GM21390 (cell line): ENCODE data around the gene SYT15.
"Not testable (repeated sequence)": the region's sequence is repeated elsewhere in the genome, so short reads cannot be mapped to it uniquely, and the experiment has no call there.

Experiments used
- ATAC-seq: cut with Tn5 transposase; IDR thresholded peaks from one replicate; pipeline ENCODE4 v1.9.1; 2021; ENCODE audit not compliant: unreplicated experiment

Gene SYT15

DNA sequence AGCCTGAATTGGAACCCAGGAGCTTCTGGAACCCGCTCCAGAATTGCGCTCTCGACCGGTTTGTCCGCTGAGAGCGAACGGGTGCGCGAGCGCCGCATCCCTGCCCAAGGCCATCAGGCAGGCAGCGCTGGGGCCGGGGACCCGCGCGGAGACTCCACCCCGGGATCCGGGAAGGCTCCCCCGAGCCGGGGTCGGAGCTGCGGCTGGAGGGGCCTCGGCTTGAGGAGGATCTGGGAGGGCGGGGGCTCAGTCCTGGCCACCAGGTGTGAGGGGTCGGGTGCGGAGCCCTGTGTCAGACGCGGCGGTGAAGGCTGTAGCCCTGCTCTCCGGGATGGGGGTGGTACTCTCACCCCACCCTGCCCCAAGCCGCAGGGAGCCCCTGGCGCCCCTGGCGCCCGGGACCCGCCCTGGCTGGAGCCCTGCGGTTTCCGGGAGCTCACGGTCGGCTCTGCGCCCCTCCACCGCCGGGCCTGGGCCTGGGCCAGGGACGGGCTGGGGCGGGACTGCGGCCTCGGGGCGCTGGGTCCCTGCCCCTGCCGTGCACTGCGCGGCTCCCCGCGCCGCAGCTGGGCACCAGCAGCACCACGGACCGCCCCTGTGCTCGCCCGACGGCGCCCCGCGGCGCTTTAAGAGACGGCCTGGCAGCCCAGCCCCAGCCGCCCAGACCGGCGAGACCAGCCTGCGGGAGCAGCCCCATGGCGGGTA lies at the start of gene SYT15:
SYT15 (plus strand) TSS at position 655 of the 705 bp plus-strand sequence; CDS start at position 696, 41 bp downstream.
- ATAC-seq: not testable (repeated sequence)

DNA sequence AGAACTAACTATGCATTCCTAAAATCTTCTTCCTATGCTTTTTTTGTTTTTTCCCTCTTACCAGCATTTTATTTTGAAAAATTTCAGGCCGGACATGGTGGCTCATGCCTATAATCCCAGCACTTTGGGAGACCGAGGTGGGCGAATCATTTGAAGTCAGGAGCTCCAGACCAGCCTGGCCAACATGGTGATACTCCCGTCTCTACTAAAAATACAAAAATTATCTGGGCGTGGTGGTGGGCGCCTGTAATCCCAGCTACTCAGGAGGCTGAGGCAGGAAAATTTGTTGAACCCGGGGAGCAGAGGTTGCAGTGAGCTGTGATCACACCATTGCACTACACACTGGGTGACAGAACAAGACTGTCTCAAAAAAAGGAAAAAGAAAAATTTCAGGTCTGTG lies 49.2 kb upstream of the SYT15 start:
- ATAC-seq: not testable (repeated sequence)

DNA sequence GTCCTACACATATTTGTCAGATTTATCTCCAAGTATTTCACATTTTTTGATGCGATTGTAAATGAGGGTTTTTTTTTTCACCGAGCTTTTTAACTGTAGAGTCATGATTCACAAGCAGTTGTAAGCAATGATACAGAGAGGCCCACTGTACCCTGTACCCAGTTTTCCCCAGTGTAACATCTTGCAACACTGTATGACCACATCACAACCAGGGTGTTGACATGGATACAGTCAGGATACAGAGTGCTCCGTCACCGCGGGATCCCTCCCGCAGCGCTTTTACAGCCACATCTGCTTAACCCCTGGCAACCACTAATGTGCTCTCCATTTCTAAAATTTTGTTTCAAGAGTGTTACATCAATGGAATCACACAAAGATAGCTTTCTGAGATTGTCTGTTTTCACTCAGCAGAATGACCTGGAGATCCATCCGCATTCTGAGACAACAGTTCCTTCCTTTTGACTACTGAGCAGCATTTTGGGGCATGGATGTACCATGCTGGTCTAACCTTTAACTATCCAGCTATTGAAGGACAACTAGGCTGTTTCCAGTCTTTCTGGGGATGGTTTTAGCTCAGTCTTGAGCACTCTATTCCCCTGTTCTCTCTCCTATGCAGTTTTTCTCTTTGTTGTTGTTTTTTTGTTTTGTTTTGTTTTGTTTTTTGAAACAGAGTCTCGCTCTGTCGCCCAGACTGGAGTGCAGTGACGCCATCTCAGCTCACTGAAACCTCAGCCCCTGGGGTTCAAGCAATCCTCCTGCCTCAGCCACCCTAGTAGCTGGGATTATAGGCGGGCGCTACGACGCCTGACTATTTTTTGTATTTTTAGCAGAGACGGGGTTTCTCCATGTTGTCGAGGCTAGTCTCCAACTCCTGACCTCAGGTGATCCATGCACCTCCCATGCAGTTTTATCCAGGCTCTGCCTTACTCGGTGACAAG lies 48.4 kb upstream of the SYT15 start:
- no peak for ATAC-seq

DNA sequence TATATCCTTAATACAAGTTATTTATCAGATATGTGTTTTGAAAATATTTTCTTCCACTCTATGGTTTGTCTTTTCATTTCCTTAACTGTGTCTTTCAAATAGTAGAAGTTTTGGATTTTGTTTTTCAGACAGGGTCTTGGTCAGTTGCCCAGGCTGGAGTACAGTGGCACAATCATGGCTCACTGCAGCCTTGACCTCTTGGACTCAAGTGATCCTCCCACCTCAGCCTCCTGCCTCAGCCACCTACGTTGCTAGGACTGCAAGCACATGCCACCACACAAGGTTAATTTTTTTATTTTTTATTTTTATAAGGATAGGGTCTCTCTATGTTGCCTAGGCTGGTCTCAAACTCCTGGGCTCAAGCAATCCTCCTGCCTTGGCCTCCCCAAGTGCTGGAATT lies 46.7 kb upstream of the SYT15 start:
- ATAC-seq: not testable (repeated sequence)

DNA sequence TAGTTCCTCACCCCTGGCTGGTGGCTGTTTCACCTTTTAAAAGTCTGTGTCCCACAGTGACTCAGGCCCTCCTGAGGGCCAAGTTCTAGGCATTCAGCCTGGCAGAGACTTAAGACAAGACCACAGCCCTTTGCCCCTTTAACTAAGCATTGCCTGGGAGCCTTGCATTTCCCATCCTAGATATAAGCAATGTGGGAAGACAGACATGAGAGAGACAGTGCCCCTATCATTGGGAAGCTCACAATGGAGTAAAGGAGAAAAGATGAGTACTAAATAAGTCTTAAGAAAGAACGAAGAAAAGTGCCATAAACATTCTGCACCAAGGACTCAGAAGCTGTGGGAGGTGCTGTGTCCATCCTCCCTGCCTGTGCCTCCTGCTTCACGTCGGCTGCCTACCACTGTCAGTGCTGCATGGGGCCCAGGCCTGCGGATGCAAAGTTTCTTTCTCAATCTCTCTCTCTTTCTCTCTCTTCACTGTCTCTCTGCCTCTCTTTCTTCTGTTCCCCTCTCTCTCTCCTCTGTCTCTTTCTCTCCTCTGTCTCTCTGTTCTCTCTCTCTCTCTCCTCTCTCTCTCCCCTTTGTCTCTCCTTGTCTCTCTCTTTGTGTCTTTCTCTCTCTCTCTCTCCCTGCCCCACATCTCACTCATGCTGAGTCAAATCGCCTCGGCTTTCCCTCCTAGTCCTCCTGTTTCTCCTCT lies 44.0 kb upstream of the SYT15 start:
- no peak for ATAC-seq

DNA sequence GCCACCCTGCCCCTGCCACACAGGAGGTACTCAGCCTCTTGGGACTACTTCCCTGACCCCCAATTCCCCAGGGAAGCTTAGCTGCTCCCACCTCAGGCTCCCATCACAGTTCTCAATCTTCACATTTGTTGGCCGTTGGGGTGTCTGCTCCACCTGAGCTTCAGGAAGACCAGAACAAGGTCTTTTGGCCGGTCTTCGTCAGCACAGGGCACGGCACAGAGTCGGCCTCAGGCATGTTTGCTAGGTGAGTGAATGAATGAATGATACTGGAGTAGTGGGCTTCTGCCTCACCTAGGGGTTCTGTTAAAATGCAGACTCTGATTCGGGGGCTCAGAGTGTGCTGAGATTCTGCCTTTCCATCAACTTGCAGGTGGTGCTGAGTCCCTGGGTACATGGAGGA lies 42.8 kb upstream of the SYT15 start:
- ATAC-seq: no peak

DNA sequence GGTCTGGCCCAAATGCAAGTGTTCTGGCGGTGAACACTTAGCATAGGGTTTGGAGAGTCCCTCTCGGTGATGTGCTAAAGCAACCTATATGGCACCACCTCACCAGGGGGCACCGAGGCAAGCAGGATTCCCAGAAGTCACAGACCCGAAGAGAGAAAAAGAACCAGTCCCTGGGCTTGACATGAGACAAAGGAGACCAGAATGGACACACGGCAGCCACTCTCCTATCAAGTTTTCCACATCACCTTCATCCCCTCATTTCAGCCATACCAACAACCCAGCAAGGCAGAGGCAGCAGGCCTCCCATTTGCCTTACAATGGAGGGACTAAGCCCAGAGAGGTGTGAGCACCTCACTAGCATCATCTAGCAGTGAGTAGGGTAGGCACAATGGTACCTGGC lies 42.1 kb upstream of the SYT15 start:
- ATAC-seq: no peak

DNA sequence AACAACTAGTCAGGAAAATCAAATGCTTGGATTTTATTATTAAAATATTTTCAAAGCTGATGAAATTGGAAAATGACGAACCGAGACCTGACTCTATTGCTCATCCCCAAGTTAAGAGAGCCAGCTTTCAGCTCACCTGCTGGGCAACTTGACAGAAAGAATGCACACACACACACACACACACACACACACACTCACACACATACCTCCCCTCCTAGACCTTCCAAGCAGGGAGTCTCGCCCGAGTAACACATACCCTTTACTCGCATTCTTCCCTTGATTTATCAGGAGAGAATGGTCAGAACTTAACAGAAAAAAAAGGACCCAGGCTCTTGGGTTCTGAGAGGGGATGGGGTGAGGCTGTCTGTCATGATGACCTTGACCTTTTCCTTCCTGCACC lies 41.6 kb upstream of the SYT15 start:
- ATAC-seq: no peak

DNA sequence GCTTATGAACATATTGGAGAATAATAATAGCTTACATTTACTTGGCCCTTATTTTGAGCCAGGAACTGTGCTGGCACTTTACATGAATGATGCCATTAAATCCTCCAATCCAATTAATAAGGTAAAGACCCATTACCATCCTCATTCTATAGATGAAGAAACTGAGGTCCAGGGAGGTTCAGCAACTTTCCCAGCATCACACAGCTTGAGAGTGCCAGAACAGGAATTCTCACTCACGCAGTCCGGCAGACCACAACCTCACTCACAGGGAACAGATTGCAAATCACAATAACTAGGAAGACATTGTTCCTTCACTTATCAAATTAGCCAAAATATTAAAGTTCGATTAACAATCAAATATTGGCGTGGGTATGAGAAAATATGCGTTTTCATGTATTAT lies 40.8 kb upstream of the SYT15 start:
- ATAC-seq: no peak

DNA sequence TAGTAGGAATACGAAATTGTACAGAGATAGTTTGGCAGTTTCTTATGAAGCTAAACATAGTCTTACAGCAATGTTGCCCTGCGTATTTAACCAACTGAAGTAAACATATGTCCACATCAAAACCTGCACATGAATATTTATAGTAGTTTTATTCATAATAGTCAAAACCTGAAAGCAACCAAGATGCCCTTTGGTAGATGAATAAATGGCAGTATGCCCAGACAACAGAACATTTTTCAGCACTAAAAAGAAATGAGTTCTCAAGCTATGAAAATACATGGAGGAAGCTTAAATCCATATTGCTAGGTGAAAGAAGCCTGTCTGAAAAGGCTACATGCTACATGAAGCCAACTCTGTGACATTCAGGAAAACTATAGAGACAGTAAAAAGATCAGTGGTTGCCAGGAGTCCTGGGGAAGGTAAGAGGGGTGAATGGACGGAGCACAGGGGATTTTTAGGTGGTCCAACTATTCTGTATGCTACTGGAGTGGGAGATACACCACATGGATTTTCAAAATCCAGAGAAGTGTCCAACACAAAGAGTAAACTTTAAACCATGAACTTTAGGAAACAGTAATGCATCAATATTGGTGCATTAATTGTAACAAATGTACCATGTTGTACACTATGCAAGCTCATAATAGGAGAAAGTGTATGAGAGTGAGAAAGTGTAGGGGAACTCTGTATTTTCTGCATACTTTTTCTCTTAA lies 40.1 kb upstream of the SYT15 start:
- no peak for ATAC-seq

DNA sequence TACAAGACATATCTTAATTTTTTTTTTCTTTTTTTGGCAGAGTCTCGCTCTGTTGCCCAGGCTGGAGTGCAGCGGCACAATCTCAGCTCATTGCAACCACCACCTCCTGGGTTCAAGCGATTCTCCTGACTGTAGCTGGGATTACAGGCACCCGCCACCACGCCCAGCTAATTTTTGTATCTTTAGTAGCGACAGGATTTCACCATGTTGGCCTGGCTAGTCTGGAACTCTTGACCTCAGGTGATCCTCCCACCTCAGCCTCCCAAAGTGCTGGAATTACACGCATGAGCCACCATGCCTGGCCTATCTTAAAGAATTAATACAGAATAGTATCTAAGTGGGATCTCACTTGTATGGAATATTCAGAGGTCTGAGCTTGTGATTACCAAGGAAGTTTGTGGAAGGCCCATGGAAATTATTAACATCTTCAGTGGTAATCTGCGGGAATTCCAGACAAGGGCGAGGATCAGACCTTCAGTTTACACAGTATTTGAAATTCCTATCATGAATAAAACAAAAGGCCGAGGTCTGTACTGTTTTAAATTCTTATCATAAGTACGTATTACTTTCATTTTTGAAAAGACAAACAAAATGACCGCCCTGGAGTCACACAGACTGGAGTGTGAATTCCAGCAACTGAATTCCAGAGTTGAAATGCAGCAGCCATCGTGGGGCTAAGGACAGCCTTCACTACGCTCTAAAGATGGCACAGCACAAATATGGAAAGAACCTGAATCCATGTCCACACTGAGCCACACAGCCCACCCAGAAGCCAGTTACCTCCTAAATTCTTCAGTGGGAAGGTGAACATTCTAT lies 39.1 kb upstream of the SYT15 start:
- no peak for ATAC-seq

DNA sequence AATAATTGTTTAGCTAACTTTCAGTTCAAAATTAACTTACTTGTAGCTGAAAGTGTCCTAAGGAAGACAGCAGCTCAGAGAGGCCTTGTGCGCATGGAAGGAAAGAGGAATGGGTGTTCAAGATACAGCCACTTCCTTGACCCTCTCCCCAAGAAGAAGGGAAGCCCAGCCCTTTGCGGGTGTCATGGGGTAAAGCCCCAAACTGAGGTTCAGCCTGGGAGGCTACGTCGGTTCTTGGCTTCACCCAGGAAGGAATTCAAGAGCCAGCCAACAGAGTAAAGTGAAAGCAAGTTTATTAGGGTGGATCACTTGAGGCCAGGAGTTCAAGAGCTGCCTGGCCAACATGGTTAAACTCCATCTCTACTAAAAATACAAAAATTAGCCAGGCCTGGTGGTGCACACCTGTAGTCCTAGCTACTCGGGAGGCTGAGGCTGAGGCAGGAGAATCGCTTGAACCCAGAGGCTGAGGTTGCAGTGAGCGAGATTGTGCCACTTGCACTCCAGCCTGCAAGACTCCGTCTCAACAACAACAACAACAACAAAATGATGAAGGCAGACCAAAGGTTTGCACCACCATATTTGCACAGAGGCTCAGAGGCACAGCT lies 38.4 kb upstream of the SYT15 start:
- no peak for ATAC-seq

DNA sequence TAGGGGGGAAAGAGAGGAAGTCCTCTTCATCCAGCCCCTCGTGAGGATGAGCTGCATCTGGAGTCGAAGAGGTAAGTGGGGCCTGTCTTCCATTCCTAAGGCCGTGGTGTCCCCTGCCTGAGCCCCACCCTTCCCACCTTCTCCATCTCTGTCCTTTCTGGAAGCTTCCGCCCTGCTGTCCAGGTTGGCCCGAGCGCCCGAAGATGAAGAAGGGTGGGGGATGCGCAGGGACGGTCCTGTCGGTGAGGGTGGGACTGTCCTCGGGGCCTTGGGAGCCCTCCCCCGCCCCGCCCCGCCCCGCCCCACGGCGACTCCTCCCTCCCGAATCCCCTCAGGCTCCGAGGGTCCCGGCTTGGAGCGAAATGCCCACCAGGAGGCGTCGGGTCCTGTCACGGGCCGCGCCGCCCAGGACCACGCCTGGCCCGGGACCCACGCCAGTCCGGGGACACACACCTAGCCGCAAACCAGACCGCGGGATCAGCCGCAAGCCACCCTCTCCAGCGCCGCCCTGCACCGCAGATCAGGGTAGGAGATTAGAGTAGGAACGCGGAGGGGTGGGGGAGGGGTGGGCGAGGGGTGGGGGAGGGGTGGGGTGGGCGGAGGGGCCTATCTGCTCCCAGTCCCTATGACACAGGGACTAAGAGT lies 37.8 kb upstream of the SYT15 start:
- no peak for ATAC-seq

DNA sequence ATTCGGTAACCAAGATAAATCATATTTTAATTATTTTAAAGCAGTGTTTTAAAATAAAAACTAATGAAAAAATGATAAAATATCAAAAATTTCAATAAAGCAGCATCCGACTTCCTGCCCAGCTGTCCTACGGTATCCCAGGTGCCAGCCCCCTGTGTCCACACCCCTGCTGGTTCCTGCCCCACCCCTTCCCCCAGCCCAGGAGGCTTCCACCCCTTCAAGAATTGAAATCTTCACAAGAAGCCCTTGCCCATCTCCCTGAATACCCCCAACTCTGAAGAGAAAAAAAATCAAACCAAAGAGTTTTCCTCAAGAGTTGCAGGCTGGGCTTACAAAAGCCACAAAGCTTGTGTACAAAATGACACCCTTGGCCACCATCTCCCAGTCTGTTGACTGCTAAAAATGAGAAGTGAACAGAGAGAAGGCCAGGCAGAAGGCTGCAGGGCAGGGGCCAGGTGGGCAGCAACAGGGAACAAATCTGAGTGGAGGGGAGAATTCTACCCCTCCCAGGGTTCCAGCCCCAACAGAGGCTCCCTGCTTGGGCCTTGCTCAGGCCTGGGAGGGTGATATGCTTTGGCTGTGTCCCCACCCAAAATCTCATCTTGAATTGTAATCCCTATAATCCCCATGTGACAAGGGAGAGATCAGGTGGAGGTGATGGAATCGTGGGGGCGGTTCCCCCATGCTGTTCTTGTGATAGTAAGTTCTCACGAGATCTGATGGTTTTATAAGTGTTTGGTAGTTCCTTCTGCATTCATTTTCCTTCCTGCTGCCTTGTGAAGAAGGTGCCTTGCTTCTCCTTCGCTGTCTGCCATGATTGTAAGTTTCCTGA lies 37.0 kb upstream of the SYT15 start:
- ATAC-seq: no peak

DNA sequence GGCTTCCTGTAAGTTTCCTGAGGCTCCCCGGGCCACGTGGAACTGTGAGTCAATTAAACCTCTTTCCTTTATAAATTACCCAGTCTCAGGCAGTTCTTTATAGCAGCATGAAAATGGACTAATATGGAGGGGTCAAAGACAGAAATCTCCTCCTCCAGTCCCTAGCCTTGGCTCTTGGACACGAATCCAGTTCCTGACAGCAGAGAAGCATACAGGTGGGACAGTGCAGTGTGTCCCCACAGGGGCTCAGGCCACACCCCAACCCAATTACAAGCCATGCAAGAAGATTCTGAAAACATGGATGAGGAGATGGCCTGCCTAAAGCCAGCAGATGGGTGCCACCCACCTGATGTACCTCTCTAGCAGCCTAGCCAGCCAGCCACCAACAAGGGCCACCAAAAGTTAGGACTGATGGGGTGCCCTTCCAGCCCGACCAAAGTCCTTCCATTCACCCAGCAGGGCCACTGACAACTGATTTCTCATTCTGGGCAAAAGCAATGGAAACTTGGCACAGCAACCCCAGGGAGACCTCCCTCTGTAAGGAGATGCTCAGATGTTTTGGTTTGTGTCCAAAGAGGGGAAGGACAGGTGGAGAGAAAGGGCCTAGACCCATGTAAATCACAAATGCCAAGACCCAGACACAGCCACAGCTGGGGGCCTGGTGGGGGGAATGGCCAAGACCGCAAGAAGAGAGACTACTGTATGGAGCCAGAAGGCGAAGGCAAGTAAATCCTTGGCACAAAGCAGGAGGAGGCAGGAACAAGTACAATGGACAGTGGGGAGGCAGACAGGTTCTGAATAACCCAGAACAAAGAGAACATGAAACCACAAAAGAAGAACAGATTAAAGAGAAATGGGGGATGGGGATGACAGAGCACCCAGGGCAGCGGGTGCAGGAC lies 36.1 kb upstream of the SYT15 start:
- ATAC-seq: no peak

DNA sequence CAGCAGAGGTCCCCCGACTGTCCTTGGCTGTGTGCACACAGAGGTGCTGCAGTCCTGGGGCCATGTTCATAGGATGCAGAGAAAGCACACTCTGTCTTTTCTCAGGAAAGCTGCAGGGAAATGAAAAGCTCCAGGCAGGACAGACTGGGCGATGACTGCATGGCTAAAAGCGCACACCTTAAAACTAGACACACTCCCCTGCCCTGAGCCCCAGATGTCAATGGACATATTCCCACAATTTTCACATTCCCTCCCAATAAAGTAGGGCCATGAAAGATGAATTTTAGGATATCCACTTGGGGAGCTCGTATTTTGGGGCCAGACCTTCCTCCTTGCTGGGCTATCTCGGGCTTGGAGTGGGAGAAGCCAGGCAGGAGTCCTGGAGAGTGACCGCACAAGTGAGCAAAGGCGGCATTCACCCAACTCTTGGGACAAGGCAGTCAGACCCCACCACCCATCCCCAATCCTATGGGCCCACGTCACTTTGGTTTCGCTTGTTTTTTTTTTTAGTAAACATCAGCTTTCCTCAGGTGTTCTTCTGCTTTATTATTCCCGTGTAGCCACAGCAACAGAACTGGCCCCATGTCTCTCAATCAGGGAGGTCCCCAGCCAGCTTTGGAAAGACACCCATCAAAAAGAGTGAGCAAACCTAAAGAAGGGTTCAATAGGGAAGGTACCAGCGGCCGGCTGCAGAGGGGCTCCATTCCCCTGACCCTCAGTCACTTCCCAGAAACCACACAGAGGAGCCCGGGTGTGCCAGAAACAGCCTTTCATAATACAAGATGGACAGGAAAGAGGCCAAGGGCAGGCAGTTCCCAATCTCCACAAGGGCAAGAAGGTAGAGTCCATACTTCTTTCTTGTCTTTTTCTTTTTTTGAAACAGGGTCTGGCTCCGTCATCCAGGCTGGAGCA lies 35.2 kb upstream of the SYT15 start:
- no peak for ATAC-seq
